HCT116 (cell line): ENCODE data around the gene GRIK4. TPM values are rescaled to one million over a fixed set of nuclear protein-coding genes. Genes with fewer than 3 reads are reported as not detected.

Experiments used
- ATAC-seq: fragments of 200-7000 bp; cut with Tn5 transposase; 2 replicates; pipeline ENCODE4 v1.9.1; 2020; ENCODE audit warnings: mild to moderate bottlenecking, moderate library complexity
- BruUV-seq: library from RNA; stranded (reverse); fragments of 400-500 nt; replicated peaks from 2 replicates; lab custom pipeline; 2021; lab: Mats Ljungman, UMichigan
- CTCF ChIA-PET: fragments of 300-600 bp; sonication (Branson Sonifier 250); formaldehyde crosslinking; loops from one replicate; lab custom pipeline; 2021; ENCODE audit warnings: antibody characterized with exemption; lab: Charles Lee
- POLR2A ChIA-PET: fragments of 300-600, 350-600 bp; sonication (Branson Sonifier 250); formaldehyde crosslinking; loops from one replicate; lab custom pipeline; 2021; ENCODE audit warnings: antibody characterized with exemption; lab: Charles Lee
- RAD21 ChIA-PET, 2 experiments: fragments of 300-600 bp; sonication (Branson Sonifier 250); formaldehyde crosslinking; loops; one replicate each; lab custom pipeline; 2023; ENCODE audit warnings: low total read pairs in 2 of 2; ENCODE audit not compliant: uncharacterized antibody in 2 of 2, unreplicated experiment in 2 of 2, low non-redundant PET in 1 of 2; lab: Charles Lee
- DNase-seq: peaks from one replicate; pipeline ENCODE4 v3.0.0-alpha.2; 2010; ENCODE audit warnings: low read depth, low spot score
- H2AFZ ChIP-seq: fragments of 200-600 bp; shearing (Covaris generic), sonication (generic); 2 replicates; pipeline ENCODE4 v1.6.1; 2017; ENCODE audit warnings: low read depth, mixed run types, mixed read lengths, antibody characterized with exemption, low read length; ENCODE audit not compliant: poor library complexity, severe bottlenecking
- H3K27ac ChIP-seq: 2 replicates; pipeline ENCODE4 v1.5.1; 2012; ENCODE audit warnings: low read depth, low read length
- H3K27me3 ChIP-seq: fragments of 200-600 bp; sonication (generic); 2 replicates; pipeline ENCODE4 v1.6.1; 2016; ENCODE audit warnings: mixed run types, low read length, mixed read lengths; ENCODE audit not compliant: insufficient read depth
- H3K36me3 ChIP-seq, 2 experiments: fragments of 200-500 bp in 1 of 2; fragments of 200-600 bp in 1 of 2; sonication (Bioruptor generic) in 1 of 2; sonication (generic) in 1 of 2; 2 replicates each; pipeline versions ENCODE4 v1.5.1 to v1.6.1; 2014 to 2016; ENCODE audit warnings: low read length in 2 of 2, inconsistent platforms in 1 of 2, mixed read lengths in 1 of 2, mixed run types in 1 of 2; ENCODE audit not compliant: insufficient read depth in 2 of 2, control insufficient read depth in 1 of 2
- H3K4me1 ChIP-seq, 2 experiments: fragments of 200-600 bp in 1 of 2; sonication (generic) in 1 of 2; 2 replicates each; pipeline versions ENCODE4 v1.5.1 to v1.6.1; 2012 to 2017; ENCODE audit warnings: low read length in 2 of 2, inconsistent platforms in 1 of 2, mild to moderate bottlenecking in 1 of 2, mixed read lengths in 1 of 2, mixed run types in 1 of 2, moderate library complexity in 1 of 2; ENCODE audit not compliant: insufficient read depth in 2 of 2, control insufficient read depth in 1 of 2
- H3K4me2 ChIP-seq: fragments of 200-600 bp; sonication (generic); 2 replicates; pipeline ENCODE4 v1.6.1; 2017; ENCODE audit warnings: mixed run types, low read length, mixed read lengths
- H3K4me3 ChIP-seq, 2 experiments: fragments of 200-600 bp in 1 of 2; sonication (generic) in 1 of 2; replicated peaks in 1 of 2; 2 replicates each; pipeline ENCODE4 v1.5.1; 2011 to 2016; ENCODE audit warnings: low read length in 2 of 2, control low read depth in 1 of 2, low read depth in 1 of 2, mild to moderate bottlenecking in 1 of 2, mixed read lengths in 1 of 2, mixed run types in 1 of 2
- H3K79me2 ChIP-seq: fragments of 200-600 bp; sonication (generic); 2 replicates; pipeline ENCODE4 v1.6.1; 2017; ENCODE audit warnings: mild to moderate bottlenecking, mixed run types, low read length, moderate library complexity, mixed read lengths; ENCODE audit not compliant: insufficient read depth
- H3K9ac ChIP-seq: fragments of 200-600 bp; sonication (generic); 2 replicates; pipeline ENCODE4 v1.6.1; 2016; ENCODE audit warnings: low read length, mixed read lengths
- H3K9me2 ChIP-seq: fragments of 200-600 bp; sonication (generic), shearing (Covaris generic); 2 replicates; pipeline ENCODE4 v1.6.1; 2017; ENCODE audit warnings: mixed run types, mild to moderate bottlenecking, moderate library complexity; ENCODE audit not compliant: insufficient read depth
- H3K9me3 ChIP-seq, 2 experiments: fragments of 200-500 bp in 1 of 2; fragments of 200-600 bp in 1 of 2; sonication (Bioruptor generic) in 1 of 2; sonication (generic) in 1 of 2; 2 replicates each; pipeline ENCODE4 v1.6.1; 2014 to 2017; ENCODE audit warnings: low read length in 2 of 2, mixed read lengths in 2 of 2, inconsistent platforms in 1 of 2, low read depth in 1 of 2, mild to moderate bottlenecking in 1 of 2, mixed run types in 1 of 2, moderate library complexity in 1 of 2; ENCODE audit not compliant: control insufficient read depth in 1 of 2, insufficient read depth in 1 of 2
- H4K20me1 ChIP-seq: fragments of 200-600 bp; sonication (generic), shearing (Covaris generic); 2 replicates; pipeline ENCODE4 v1.6.1; 2017; ENCODE audit warnings: mixed run types, mild to moderate bottlenecking, moderate library complexity; ENCODE audit not compliant: insufficient read depth
- CEBPB ChIP-seq: IDR thresholded peaks from 2 replicates; pipeline ENCODE4 v1.6.1; 2012; ENCODE audit warnings: low read depth
- EGR1 ChIP-seq: IDR thresholded peaks from 2 replicates; pipeline ENCODE4 v1.6.1; 2012; ENCODE audit warnings: low read depth
- ELF1 ChIP-seq: IDR thresholded peaks from 2 replicates; pipeline ENCODE4 v1.6.1; 2012; ENCODE audit warnings: low read depth, borderline replicate concordance
- EZH2 ChIP-seq: fragments of 200-600 bp; sonication (generic); IDR thresholded peaks from 2 replicates; pipeline ENCODE4 v1.6.1; 2017; ENCODE audit warnings: antibody characterized with exemption, mixed run types
- EZH2phosphoT487 ChIP-seq: fragments of 200-600 bp; IDR thresholded peaks from 2 replicates; pipeline ENCODE4 v1.6.1; 2018; ENCODE audit warnings: antibody characterized with exemption, borderline replicate concordance
- JUND ChIP-seq: IDR thresholded peaks from 2 replicates; pipeline ENCODE4 v1.6.1; 2012
- POLR2AphosphoS5 ChIP-seq: IDR thresholded peaks from 2 replicates; pipeline ENCODE4 v1.6.1; 2011; ENCODE audit warnings: mild to moderate bottlenecking, low read depth, low read length, moderate library complexity
- SP1 ChIP-seq: IDR thresholded peaks from 2 replicates; pipeline ENCODE4 v1.6.1; 2012; ENCODE audit warnings: low read depth
- SRF ChIP-seq: IDR thresholded peaks from 2 replicates; pipeline ENCODE4 v1.6.1; 2012; ENCODE audit warnings: low read depth
- YY1 ChIP-seq: IDR thresholded peaks from 2 replicates; pipeline ENCODE4 v1.6.1; 2011; ENCODE audit warnings: low read length, low read depth, moderate library complexity, mild to moderate bottlenecking; ENCODE audit not compliant: insufficient replicate concordance; ENCODE audit errors: extremely low read depth
- ZFX ChIP-seq: fragments of 450-650 bp; IDR thresholded peaks from 2 replicates; pipeline ENCODE4 v1.6.1; 2017
- ZNF274 ChIP-seq: fragments of 200-500 bp; sonication (Bioruptor generic); IDR thresholded peaks from 2 replicates; pipeline ENCODE4 v1.6.1; 2014; ENCODE audit warnings: mild to moderate bottlenecking, low read depth, low read length, inconsistent platforms
- intact Hi-C: fragments of 100-400 bp; cut with micrococcal nuclease; formaldehyde crosslinking; loops from 2 replicates; pipeline ENCODE4 v1.10.0; 2022
- total RNA-seq: library from RNA; stranded (reverse); gene quantifications from one replicate; pipeline ENCODE4 v1.2.1, GENCODE V29; 2021; ENCODE audit not compliant: unreplicated experiment
- TF ChIP-seq, protein P1 (sequence below), 3 experiments: fragments of 200-600 bp in 1 of 3; sonication (generic) in 1 of 3; IDR thresholded peaks in 2 of 3; conservative IDR thresholded peaks in 1 of 3; 2 replicates each; pipeline ENCODE4 v1.5.1; 2012 to 2017; ENCODE audit warnings: low read depth in 2 of 3, low read length in 2 of 3, antibody characterized with exemption in 1 of 3, borderline replicate concordance in 1 of 3, control low read depth in 1 of 3, mild to moderate bottlenecking in 1 of 3, mixed read lengths in 1 of 3, mixed run types in 1 of 3, moderate library complexity in 1 of 3; ENCODE audit not compliant: insufficient read depth in 1 of 3
- TF ChIP-seq, protein P2 (sequence below): IDR thresholded peaks from 2 replicates; pipeline ENCODE4 v1.6.1; 2012
- TF ChIP-seq, protein P3 (sequence below): IDR thresholded peaks from 2 replicates; pipeline ENCODE4 v1.6.1; 2011; ENCODE audit warnings: mild to moderate bottlenecking, low read length, moderate library complexity; ENCODE audit not compliant: insufficient replicate concordance; ENCODE audit errors: extremely low read depth

Gene GRIK4
- total RNA-seq, 1 experiment from 2014 or later = 0.52 TPM

DNA sequence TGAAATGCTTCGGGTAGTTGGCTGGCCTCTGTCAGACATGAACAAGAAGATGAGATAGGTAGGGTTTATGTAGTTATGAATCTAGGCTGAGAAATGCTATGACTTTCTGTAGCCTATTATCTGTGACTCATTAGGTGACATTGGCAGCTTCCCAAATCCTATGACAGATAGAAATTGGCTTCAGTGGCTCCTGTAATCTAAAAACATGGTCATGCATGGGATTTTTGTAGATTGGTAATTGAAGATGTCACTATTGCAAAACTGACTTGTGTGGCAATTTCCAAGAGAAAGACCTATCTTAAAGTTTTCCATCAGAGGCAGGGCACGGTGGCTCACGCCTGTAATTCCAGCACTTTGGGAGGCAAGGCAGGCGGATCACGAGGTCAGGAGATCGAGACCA, 29.4 kb upstream of the GRIK4 start (continued):
- no peak for TF ChIP-seq CEBPB
- TF ChIP-seq, protein P1, sequence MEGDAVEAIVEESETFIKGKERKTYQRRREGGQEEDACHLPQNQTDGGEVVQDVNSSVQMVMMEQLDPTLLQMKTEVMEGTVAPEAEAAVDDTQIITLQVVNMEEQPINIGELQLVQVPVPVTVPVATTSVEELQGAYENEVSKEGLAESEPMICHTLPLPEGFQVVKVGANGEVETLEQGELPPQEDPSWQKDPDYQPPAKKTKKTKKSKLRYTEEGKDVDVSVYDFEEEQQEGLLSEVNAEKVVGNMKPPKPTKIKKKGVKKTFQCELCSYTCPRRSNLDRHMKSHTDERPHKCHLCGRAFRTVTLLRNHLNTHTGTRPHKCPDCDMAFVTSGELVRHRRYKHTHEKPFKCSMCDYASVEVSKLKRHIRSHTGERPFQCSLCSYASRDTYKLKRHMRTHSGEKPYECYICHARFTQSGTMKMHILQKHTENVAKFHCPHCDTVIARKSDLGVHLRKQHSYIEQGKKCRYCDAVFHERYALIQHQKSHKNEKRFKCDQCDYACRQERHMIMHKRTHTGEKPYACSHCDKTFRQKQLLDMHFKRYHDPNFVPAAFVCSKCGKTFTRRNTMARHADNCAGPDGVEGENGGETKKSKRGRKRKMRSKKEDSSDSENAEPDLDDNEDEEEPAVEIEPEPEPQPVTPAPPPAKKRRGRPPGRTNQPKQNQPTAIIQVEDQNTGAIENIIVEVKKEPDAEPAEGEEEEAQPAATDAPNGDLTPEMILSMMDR (IDR thresholded peaks at IDR 0.05 in 2 of 3, conservative IDR thresholded peaks at IDR 0.05 in 1 of 3; ENCODE audit: borderline replicate concordance in 1 of 3, insufficient read depth in 1 of 3, low read depth in 2 of 3, low read length in 2 of 3) = no peak
- no peak for TF ChIP-seq EGR1
- TF ChIP-seq ZNF274 = no peak
- TF ChIP-seq, protein P2, sequence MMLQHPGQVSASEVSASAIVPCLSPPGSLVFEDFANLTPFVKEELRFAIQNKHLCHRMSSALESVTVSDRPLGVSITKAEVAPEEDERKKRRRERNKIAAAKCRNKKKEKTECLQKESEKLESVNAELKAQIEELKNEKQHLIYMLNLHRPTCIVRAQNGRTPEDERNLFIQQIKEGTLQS = no peak
- TF ChIP-seq ELF1 = no peak
- TF ChIP-seq JUND = peak; percentile 35; the same call in 1 of the 2 replicates
- TF ChIP-seq EZH2 = no peak
- TF ChIP-seq ZFX = no peak
- TF ChIP-seq, protein P3, sequence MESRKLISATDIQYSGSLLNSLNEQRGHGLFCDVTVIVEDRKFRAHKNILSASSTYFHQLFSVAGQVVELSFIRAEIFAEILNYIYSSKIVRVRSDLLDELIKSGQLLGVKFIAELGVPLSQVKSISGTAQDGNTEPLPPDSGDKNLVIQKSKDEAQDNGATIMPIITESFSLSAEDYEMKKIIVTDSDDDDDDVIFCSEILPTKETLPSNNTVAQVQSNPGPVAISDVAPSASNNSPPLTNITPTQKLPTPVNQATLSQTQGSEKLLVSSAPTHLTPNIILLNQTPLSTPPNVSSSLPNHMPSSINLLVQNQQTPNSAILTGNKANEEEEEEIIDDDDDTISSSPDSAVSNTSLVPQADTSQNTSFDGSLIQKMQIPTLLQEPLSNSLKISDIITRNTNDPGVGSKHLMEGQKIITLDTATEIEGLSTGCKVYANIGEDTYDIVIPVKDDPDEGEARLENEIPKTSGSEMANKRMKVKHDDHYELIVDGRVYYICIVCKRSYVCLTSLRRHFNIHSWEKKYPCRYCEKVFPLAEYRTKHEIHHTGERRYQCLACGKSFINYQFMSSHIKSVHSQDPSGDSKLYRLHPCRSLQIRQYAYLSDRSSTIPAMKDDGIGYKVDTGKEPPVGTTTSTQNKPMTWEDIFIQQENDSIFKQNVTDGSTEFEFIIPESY = no peak
- TF ChIP-seq EZH2phosphoT487 = no peak
- TF ChIP-seq SP1 = no peak

DNA sequence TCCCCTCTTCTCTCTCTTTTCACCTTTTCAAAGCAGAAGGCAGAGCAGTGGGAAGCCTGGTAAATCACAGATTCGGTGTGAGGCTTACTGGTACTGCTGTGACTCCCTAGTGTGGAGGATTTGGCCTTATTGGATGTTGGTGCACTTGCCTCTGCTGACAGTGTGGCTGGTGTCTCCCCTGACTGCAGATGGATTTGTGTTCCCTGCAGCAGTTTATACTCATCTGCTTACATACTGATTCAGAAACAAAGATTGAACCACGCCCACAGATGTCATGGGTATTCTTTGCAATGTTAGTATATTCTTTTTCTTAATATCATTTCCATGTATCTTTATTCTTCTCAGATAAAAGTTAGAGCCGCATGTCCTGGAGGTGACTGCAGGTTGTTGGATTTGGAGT, 26.8 kb upstream of the GRIK4 start:
- TF ChIP-seq ZNF274 (no peak), CEBPB (no peak), EZH2phosphoT487 (no peak), SRF (no peak), POLR2AphosphoS5 (no peak), ZFX (no peak), YY1 (no peak)
- TF ChIP-seq, protein P2 = no peak
- H4K20me1 ChIP-seq = no peaks in the 10 kb centered on the region
- peaks cover 5 to 13% of the 10 kb centered on the region in 2 experiments for H3K4me1 ChIP-seq
- H2AFZ ChIP-seq = no peak overlapping the region
- no TSS peak for BruUV-seq
- DNase-seq (no peak), ATAC-seq (no peak)
- H3K9me3 ChIP-seq = no peaks in the 10 kb centered on the region
- POLR2A ChIA-PET = no interaction called here
- no peaks in the 10 kb centered on the region for H3K79me2 ChIP-seq
- CTCF ChIA-PET = no interaction called here
- no peak overlapping the region for H3K4me3 ChIP-seq
- RAD21 ChIA-PET = no interaction called here
- H3K4me2 ChIP-seq = no peak overlapping the region
- H3K36me3 ChIP-seq = peaks cover 22 to 30% of the 10 kb centered on the region in 2 experiments; a peak in 3 of 4 replicates
- intact Hi-C loops = no loop called here
- H3K27me3 ChIP-seq = no peaks in the 10 kb centered on the region
- H3K9me2 ChIP-seq = no peaks in the 10 kb centered on the region
- H3K27ac ChIP-seq = no peak overlapping the region
- no peak overlapping the region for H3K9ac ChIP-seq
